Astrocyte of the cerebellum (primary cell): ENCODE measurements around the gene ZNF627.
A peak's percentile ranks its signal among the peaks of the same experiment; 100 is the strongest.
"Not testable (repeated sequence)": the region's sequence is repeated elsewhere in the genome, so short reads cannot be mapped to it uniquely, and the experiment has no call there.

Experiments used
- DNase-seq: peaks from one replicate; pipeline ENCODE4 v3.0.0-alpha.2; 2011; ENCODE audit warnings: low read depth
- H3K4me3 ChIP-seq: 2 replicates; pipeline ENCODE4 v1.5.1; 2011; ENCODE audit warnings: mild to moderate bottlenecking, low read depth, low read length, moderate library complexity
- CTCF ChIP-seq: IDR thresholded peaks from 2 replicates; pipeline ENCODE4 v1.5.1; 2012; ENCODE audit warnings: low read length, low read depth, moderate library complexity, mild to moderate bottlenecking; ENCODE audit errors: missing control alignments
- in situ Hi-C: cut with HindIII; loops from 2 replicates; pipeline ENCODE4 v1.10.0; 2017; ENCODE audit warnings: low sequenced_read_pairs

ZNF627 gene

GRCh38 chr19:11606484-11606883, 9.2 kb downstream of the ZNF627 start:
- no peak for DNase-seq
- in situ Hi-C loops = no loop called here
- no peak for TF ChIP-seq CTCF
- H3K4me3 ChIP-seq = no peak overlapping the region

GRCh38 chr19:11611730-11612129, 14.4 kb downstream of the ZNF627 start:
- DNase-seq = no peak
- TF ChIP-seq CTCF = no peak
- in situ Hi-C loops = no loop called here
- H3K4me3 ChIP-seq = no peak overlapping the region

GRCh38 chr19:11612816-11613511, 15.7 kb downstream of the ZNF627 start:
- no peak overlapping the region for H3K4me3 ChIP-seq
- no peak for TF ChIP-seq CTCF
- in situ Hi-C loops = no loop called here
- no peak for DNase-seq

GRCh38 chr19:11617180-11618062, 20.1 kb downstream of the ZNF627 start:
- no peak for DNase-seq
- no peak for TF ChIP-seq CTCF
- no peak overlapping the region for H3K4me3 ChIP-seq
- in situ Hi-C loops = no loop called here

GRCh38 chr19:11620553-11620952, 23.3 kb downstream of the ZNF627 start:
- in situ Hi-C loops = no loop called here
- no peak for TF ChIP-seq CTCF
- no peak for DNase-seq
- no peak overlapping the region for H3K4me3 ChIP-seq

- DNase-seq, in situ Hi-C loops, H3K4me3 ChIP-seq: not testable (repeated sequence)
Measured at GRCh38 chr19:11622401-11622800, 25.1 kb downstream of the ZNF627 start.

- TF ChIP-seq CTCF = no peak
- H3K4me3 ChIP-seq = no peak overlapping the region
Measured at GRCh38 chr19:11624069-11624463, 26.8 kb downstream of the ZNF627 start.

More at GRCh38 chr19:11624069-11624463, 26.8 kb downstream of the ZNF627 start:
- peak; percentile 24 for DNase-seq
- in situ Hi-C loops = no loop called here
